Measurements from ENCODE around the gene TTPAL. TPM values are rescaled to one million over a fixed set of nuclear protein-coding genes. Genes with fewer than 3 reads are reported as not detected.
A peak's percentile ranks its signal among the peaks of the same experiment; 100 is the strongest.

The TTPAL gene, protein sequence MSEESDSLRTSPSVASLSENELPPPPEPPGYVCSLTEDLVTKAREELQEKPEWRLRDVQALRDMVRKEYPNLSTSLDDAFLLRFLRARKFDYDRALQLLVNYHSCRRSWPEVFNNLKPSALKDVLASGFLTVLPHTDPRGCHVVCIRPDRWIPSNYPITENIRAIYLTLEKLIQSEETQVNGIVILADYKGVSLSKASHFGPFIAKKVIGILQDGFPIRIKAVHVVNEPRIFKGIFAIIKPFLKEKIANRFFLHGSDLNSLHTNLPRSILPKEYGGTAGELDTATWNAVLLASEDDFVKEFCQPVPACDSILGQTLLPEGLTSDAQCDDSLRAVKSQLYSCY
- 5.8 and 12.9 TPM in 2 replicates for total RNA-seq (2014; rRNA removed; shearing (Covaris generic); ENCODE audit: low replicate concordance)

DNA sequence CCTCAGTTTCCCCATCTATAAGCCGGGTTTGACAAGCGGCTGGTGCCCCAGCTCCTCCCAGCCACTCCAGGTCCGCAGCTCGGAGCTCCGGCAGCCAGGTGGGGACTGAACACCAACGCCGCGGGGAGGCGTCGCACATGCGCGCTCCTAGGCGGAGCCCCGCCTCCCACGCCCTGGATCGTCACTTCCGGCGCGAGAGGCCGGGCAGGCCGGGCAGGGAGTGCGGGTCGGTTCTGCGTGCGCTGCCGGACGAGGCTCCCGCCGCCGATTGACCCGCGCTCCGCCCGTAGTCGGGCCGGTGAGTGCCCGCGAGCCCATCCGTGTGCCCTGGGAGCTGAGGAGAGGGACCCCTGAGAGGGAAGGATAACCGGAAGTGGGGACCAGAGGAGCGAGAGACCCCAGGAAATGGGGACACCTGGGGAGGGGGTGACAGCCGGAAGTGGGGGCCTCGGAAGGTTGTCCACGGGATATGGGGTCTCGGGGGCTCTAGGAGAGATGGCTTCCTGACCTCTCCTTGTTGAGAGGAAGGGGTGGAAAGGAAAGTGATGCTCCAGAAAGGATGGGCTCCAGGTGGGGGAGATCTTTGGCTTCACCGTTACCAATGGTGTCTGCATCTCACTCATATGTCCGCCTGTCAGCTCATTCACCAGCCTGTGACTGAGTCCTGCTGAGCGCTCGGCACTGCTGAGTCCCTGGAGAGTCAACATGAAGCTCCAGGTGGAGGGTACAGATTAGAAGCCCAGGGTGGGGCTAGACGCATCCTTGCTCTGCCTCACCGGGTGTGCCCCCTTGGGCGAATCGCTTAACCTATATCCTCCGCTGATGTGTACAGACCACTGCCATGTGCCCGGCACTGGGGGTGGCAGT is at the start of gene TTPAL:
Gene TTPAL, plus strand, starts transcription at position 181 of the 867 bp plus-strand sequence. CDS start 4,126 bp downstream, outside the sequence.
- peak; percentile 90 for DNase-seq
- peak within 1 kb of the TSS; percentile 70 for H3K4me3 ChIP-seq
- no peaks in the 10 kb centered on the region for H3K9me3 ChIP-seq
- H3K27me3 ChIP-seq: no peaks in the 10 kb centered on the region
- peaks cover 3% of the 10 kb centered on the region; the same call in 1 of the 2 replicates for H3K36me3 ChIP-seq

DNA sequence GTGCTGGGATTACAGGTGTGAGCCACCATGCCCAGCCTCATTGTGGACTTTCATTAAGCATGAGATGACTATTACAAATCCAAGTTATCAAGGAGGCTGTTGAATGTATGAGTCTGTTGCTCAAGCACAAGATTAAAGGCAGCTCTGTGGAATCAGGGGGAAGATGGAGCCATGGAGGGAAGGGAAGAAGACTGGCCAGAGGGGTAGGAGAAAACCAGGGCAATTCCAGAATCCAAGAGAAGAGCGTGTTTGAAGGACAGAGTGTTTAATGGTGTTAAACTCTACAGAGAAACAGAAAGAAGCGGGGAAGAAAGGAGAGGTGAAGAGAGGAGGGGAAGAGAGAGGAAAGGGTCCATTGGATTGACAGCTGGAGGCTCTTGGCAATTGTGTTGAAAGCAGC is 49.8 kb upstream of the TTPAL start:
- DNase-seq: no peak
- H3K27me3 ChIP-seq: no peaks in the 10 kb centered on the region
- H3K36me3 ChIP-seq: no peaks in the 10 kb centered on the region
- no peaks in the 10 kb centered on the region for H3K9me3 ChIP-seq
- no peak overlapping the region for H3K4me3 ChIP-seq

DNA sequence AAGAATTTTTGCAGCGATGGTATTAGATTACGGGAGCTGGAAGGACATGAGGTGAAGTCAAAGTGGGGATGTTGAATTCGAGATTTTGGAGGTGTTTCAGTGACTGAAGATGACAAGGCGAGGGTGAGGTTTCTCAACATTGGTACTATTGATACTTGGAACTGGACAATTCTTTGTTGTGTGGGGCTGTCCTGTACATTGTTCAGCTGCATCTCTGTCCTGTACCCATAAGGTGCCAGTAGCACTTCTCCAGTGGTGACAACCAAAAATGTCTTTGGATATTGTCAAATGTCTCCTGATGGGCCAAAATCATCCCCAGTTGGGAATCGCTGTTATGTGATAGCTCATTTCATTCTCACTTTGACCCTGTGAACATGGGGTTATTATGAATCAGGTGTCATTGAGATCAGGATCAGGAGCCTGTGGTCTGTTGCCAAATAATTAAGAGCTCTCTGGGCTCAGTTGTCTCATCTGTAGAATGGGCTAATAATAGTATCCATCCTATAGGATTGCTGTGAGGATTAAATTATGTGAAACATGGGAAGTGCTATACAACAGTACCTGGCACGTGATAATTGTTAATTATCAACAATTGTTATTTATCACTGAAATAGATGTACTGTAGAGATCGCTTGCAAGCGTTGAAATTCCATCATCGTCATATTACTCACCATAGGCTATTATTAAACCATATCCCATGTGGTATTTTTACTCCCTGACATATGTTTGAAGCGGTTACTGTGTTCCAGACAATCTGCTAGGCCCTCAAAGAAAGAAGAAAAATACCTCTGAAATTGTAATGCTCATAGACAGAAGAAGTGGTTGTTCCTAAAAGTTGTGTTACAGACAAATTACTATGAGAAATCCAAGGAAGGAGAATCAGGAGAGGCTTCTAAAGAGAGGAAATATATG is 48.5 kb upstream of the TTPAL start:
- Histone ChIP-seq H3K9me3 (no peaks in the 10 kb centered on the region), H3K27me3 (no peaks in the 10 kb centered on the region), H3K36me3 (no peaks in the 10 kb centered on the region), H3K4me3 (no peak overlapping the region)
- DNase-seq: no peak

DNA sequence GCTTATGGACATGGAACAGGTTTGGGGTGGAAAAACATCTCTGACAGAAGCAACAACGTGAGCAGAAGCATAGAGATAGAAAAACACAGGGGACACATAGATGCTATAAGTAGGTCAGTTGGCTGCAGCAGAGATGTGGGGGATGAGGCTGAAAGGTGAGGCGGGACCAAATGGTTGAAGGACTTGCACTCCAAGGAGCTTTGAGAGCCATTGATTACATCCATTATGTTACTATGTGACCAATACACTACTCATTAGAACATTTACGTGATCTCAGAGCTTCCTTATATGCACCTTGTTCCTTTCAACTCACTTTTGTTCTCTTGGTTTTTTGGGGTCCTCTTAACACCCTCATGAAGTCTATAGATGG is 47.9 kb upstream of the TTPAL start:
- no peak for DNase-seq
- H3K36me3 ChIP-seq: no peaks in the 10 kb centered on the region
- no peak overlapping the region for H3K4me3 ChIP-seq
- H3K27me3 ChIP-seq: no peaks in the 10 kb centered on the region
- no peaks in the 10 kb centered on the region for H3K9me3 ChIP-seq

GRCh38 chr20:44428174-44429016 is 47.3 kb upstream of the TTPAL start:
- Histone ChIP-seq H3K4me3 (no peak overlapping the region), H3K27me3 (no peaks in the 10 kb centered on the region; the same call in 1 of the 2 replicates)
- no peak for DNase-seq

DNA sequence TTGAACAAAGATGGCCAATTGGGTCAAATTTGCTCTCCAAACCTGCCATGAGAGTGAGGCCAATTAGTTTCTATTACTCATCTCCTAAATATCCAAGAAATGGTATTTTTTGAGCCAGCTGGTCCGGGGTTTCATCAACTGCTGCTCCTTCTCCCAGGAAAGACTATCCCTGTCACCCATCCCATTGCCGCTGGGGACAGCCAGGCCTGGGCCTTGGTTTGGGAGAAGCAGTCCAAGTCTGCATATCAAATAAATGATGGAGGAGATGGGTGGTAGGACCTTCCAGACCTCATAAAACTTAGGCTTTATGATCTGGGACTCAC is 46.7 kb upstream of the TTPAL start:
- Histone ChIP-seq H3K36me3 (no peaks in the 10 kb centered on the region), H3K4me3 (no peak overlapping the region), H3K27me3 (no peaks in the 10 kb centered on the region; the same call in 1 of the 2 replicates), H3K9me3 (no peaks in the 10 kb centered on the region)
- no peak for DNase-seq

More at GRCh38 chr20:44428174-44429016, 47.3 kb upstream of the TTPAL start:
- Histone ChIP-seq H3K36me3 (no peaks in the 10 kb centered on the region), H3K9me3 (no peaks in the 10 kb centered on the region)

- DNase-seq: no peak
- Histone ChIP-seq H3K36me3 (no peaks in the 10 kb centered on the region), H3K27me3 (no peaks in the 10 kb centered on the region; the same call in 1 of the 2 replicates)
These were observed 46.0 kb upstream of the TTPAL start for GRCh38 chr20:44429419-44430269.

DNA sequence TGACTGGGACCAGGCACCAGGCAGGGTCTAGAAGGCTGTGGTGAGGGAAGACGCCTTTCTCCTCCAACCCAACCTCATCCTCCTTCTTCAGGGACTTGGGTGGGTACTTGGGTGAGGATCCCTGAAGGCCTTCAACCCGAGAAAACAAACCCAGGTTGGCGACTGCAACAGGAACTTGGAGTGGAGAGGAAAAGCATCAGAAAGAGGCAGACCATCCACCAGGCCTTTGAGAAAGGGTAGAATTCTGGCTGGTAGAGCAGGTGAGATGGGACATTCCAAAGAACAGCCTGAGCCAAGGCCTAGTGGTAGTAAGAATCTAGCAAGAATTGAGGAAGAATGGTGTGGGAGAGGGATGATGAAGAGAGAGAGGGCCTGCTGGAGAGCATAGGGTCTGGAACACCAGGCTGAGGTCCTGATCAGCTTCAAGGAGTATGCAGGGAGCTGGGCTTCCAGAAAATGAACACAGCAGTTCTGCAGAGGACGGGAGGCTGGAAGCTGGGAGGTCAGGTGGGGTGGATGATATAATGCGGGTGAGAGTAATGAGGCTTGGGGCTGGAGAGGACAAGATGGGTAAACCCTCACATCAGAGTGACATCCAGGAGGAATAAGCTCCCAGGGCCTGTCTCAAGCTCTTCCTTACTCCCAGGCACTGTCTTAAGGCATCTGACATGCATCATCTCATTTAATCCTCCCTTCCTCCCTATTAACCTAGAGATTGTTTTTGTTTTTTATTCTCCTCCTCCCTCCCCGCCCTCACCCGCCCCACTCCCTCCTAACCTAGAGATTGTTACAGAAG is 45.2 kb upstream of the TTPAL start:
- H3K36me3 ChIP-seq: no peaks in the 10 kb centered on the region
- no peaks in the 10 kb centered on the region for H3K9me3 ChIP-seq
- no peak for DNase-seq
- H3K27me3 ChIP-seq: no peaks in the 10 kb centered on the region; the same call in 1 of the 2 replicates
- no peak overlapping the region for H3K4me3 ChIP-seq

More at GRCh38 chr20:44429419-44430269, 46.0 kb upstream of the TTPAL start:
- Histone ChIP-seq H3K4me3 (no peak overlapping the region), H3K9me3 (no peaks in the 10 kb centered on the region)

DNA sequence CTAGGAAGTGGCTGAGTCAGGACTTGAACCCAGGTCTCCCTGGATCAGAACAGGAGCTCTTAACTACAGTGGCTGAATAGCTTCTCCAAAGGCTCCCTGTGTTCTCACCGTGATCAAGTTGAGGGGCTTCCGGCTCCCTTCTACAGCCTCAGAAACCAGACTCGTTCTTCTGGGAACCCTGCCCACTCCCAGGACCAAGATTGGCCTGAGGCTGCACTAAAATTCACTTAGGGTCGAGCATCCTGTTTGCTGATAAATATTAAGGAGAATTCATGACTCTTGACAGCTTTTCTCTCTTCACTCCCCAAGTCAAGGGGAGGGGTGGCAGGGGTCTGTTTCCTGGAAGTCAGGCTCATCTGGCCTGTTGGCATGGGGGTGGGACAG is 44.6 kb upstream of the TTPAL start:
- Histone ChIP-seq H3K27me3 (no peaks in the 10 kb centered on the region; the same call in 1 of the 2 replicates), H3K9me3 (no peaks in the 10 kb centered on the region), H3K4me3 (no peak overlapping the region), H3K36me3 (no peaks in the 10 kb centered on the region)
- DNase-seq: no peak

GRCh38 chr20:44431502-44432234 is 44.0 kb upstream of the TTPAL start:
- H3K9me3 ChIP-seq: no peaks in the 10 kb centered on the region
- no peaks in the 10 kb centered on the region for H3K36me3 ChIP-seq
- H3K4me3 ChIP-seq: no peak overlapping the region
- DNase-seq: peak; percentile 26
- no peaks in the 10 kb centered on the region; the same call in 1 of the 2 replicates for H3K27me3 ChIP-seq

DNA sequence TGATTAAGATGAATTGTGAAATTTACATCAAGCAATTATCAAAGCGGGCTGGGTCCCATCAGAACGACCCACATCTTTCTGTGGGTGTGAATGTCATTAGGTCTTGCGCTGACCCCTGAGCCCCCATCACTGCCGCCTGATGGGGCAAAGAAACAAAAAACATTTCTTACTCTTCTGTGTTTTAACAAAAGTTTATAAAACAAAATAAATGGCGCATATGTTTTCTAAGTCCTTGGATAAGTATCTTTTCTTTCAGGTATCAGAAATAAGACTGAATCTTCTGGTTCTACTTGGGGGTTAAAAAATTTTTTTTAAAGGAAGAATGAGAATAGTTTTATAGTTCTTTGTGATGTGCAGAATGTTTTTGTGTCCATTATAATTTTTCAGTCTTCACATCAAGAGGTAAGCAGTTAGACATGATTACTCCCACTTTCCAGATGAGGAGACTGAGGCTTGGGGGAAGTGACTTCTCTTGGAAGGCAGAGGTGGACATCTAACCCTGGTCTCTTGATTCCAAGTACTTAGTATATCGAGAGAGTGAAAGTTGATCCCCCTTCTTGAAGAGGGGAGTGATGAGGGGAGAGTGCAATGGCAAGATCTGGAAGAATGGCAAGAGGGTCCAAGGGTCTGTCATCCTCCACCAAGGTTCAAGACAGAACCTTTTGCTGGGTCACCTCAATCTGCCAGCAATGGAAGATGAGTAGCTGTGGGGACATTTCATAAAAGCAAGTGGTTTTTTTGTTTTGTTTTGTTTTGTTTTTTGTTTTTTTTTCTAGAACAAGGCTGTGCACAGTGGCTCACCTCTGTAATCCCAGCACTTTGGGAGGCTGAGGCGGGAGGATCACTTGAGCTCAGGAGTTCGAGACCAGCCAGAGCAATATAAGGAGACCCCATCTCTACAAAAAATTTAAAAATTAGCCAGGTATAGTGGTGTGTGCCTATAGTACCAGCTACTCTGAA is 42.8 kb upstream of the TTPAL start:
- no peaks in the 10 kb centered on the region; the same call in 1 of the 2 replicates for H3K27me3 ChIP-seq
- no peak for DNase-seq
- no peak overlapping the region for H3K4me3 ChIP-seq

GRCh38 chr20:44433751-44434538 is 41.7 kb upstream of the TTPAL start:
- Histone ChIP-seq H3K27me3 (no peaks in the 10 kb centered on the region; the same call in 1 of the 2 replicates), H3K36me3 (no peaks in the 10 kb centered on the region), H3K9me3 (no peaks in the 10 kb centered on the region), H3K4me3 (no peak overlapping the region)
- DNase-seq: no peak

More for the DNA sequence above, 42.8 kb upstream of the TTPAL start:
- Histone ChIP-seq H3K36me3 (no peaks in the 10 kb centered on the region), H3K9me3 (no peaks in the 10 kb centered on the region)

All from MG63 (cell line).